ENCODE measurements around the gene MYH8.

MYH8 gene

GRCh38 chr17:10421900-10422542 is at the start of gene MYH8:
Gene MYH8, minus strand, starts transcription at chr17:10421950. Its CDS starts 1,723 bp downstream, at chr17:10420227.
- no peak for TF ChIP-seq CTCF (IDR thresholded peaks at IDR 0.05)

GRCh38 chr17:10469459-10469858 is 47.7 kb upstream of the MYH8 start, which contains the start of gene MYH4:
Gene MYH4, minus strand, starts transcription at chr17:10469559. Its CDS starts 2,814 bp downstream, at chr17:10466745.
- no peak for TF ChIP-seq CTCF (IDR thresholded peaks at IDR 0.05)

- no peak for TF ChIP-seq CTCF (IDR thresholded peaks at IDR 0.05)
Observed at GRCh38 chr17:10463402-10463801, 41.7 kb upstream of the MYH8 start.

GRCh38 chr17:10460062-10460461 is 38.3 kb upstream of the MYH8 start:
- TF ChIP-seq CTCF (IDR thresholded peaks at IDR 0.05) = no peak

GRCh38 chr17:10458701-10459100 is 37.0 kb upstream of the MYH8 start:
- no peak for TF ChIP-seq CTCF (IDR thresholded peaks at IDR 0.05)

GRCh38 chr17:10457952-10458351 is 36.2 kb upstream of the MYH8 start:
- no peak for TF ChIP-seq CTCF (IDR thresholded peaks at IDR 0.05)

- TF ChIP-seq CTCF (IDR thresholded peaks at IDR 0.05) = no peak
Observed at GRCh38 chr17:10447026-10447931, 25.5 kb upstream of the MYH8 start.
